HepG2 (cell line): ENCODE results near the gene PSMB9. TPM values are rescaled to one million over a fixed set of nuclear protein-coding genes. Genes with fewer than 3 reads are reported as not detected.
A peak's percentile ranks its signal among the peaks of the same experiment; 100 is the strongest.

Experiments
- ATAC-seq: fragments of 200-7000 bp; cut with Tn5 transposase; 3 replicates; pipeline ENCODE4 v1.9.1; 2020; ENCODE audit warnings: mild to moderate bottlenecking, moderate library complexity
- BruUV-seq: library from RNA; stranded (reverse); fragments of 400-500 nt; replicated peaks from 2 replicates; lab custom pipeline; 2021; lab: Mats Ljungman, UMichigan
- CTCF ChIA-PET: fragments of 300-600 bp; formaldehyde crosslinking; extraction: SDS; loops from one replicate; lab custom pipeline; 2021; ENCODE audit warnings: low total read pairs, inconsistent platforms, low intra/inter-chr PET ratio; lab: Yijun Ruan, JAX
- POLR2A ChIA-PET: fragments of 350-600 bp; sonication (Branson Sonifier 250); formaldehyde crosslinking; loops from one replicate; lab custom pipeline; 2020; ENCODE audit warnings: antibody characterized with exemption, inconsistent platforms; lab: Yijun Ruan, JAX
- DNase-seq: peaks from one replicate; pipeline ENCODE4 v3.0.0-alpha.2; 2015; ENCODE audit warnings: low spot score
- FAIRE-seq: peaks from 3 replicates; lab custom pipeline; 2011; peaks lifted over from hg19 to GRCh38; lab: Jason Lieb, UNC
- H2AFZ ChIP-seq: one replicate; pipeline ENCODE4 v1.6.1; 2011; ENCODE audit warnings: low read length, inconsistent platforms
- H3K27ac ChIP-seq: fragments of 300-600 bp; 3 replicates; pipeline ENCODE4 v1.8.0; 2011; ENCODE audit warnings: mixed run types, mild to moderate bottlenecking, mixed read lengths, low read length, inconsistent platforms; ENCODE audit not compliant: insufficient read depth; ENCODE audit errors: extremely low read length
- H3K27me3 ChIP-seq, 2 experiments: fragments of 200-600 bp in 1 of 2; 2 replicates in 1 of 2; 3 replicates in 1 of 2; pipeline versions ENCODE4 v1.6.0 to v1.8.0; 2011; ENCODE audit warnings: low read length in 2 of 2, mild to moderate bottlenecking in 2 of 2, moderate library complexity in 2 of 2, inconsistent platforms in 1 of 2; ENCODE audit not compliant: insufficient read depth in 2 of 2, control insufficient read depth in 1 of 2
- H3K36me3 ChIP-seq, 2 experiments: fragments of 200-600 bp in 1 of 2; replicated peaks in 1 of 2; 2 replicates in 1 of 2; 3 replicates in 1 of 2; pipeline versions ENCODE4 v1.5.1 to v1.8.0; 2011; ENCODE audit warnings: low read length in 2 of 2, inconsistent platforms in 1 of 2; ENCODE audit not compliant: insufficient read depth in 2 of 2, control insufficient read depth in 1 of 2
- H3K4me1 ChIP-seq: 2 replicates; pipeline ENCODE4 v1.5.1; 2012; ENCODE audit warnings: low read length, inconsistent platforms; ENCODE audit not compliant: insufficient read depth
- H3K4me2 ChIP-seq: 2 replicates; pipeline ENCODE4 v1.6.0; 2011; ENCODE audit warnings: low read depth, low read length, inconsistent platforms
- H3K4me3 ChIP-seq, 3 experiments: fragments of 200-600 bp in 1 of 3; sonication (generic), shearing (Covaris generic) in 1 of 3; replicated peaks in 1 of 3; 2 replicates each; pipeline ENCODE4 v1.5.1; 2011 to 2016; ENCODE audit warnings: low read length in 3 of 3, inconsistent platforms in 2 of 3, low read depth in 2 of 3, mild to moderate bottlenecking in 2 of 3, control low read depth in 1 of 3, mixed read lengths in 1 of 3; ENCODE audit not compliant: insufficient read depth in 1 of 3
- H3K79me2 ChIP-seq: one replicate; pipeline ENCODE4 v1.6.1; 2011; ENCODE audit warnings: low read length, inconsistent platforms; ENCODE audit not compliant: insufficient read depth
- H3K9ac ChIP-seq: 2 replicates; pipeline ENCODE4 v1.6.0; 2011; ENCODE audit warnings: mild to moderate bottlenecking, low read depth, low read length, inconsistent platforms; ENCODE audit not compliant: insufficient read depth
- H3K9me3 ChIP-seq: 2 replicates; pipeline ENCODE4 v1.5.1; 2012; ENCODE audit warnings: mild to moderate bottlenecking, low read length
- H4K20me1 ChIP-seq: 2 replicates; pipeline ENCODE4 v1.6.0; 2011; ENCODE audit warnings: inconsistent platforms, mild to moderate bottlenecking, low read length, moderate library complexity; ENCODE audit not compliant: insufficient read depth
- BCL3 ChIP-seq: sonication (generic); formaldehyde crosslinking; IDR thresholded peaks from 2 replicates; pipeline ENCODE4 v1.5.1; 2020; ENCODE audit warnings: mild to moderate bottlenecking, missing genetic modification reagents, moderate library complexity
- HDAC1 ChIP-seq: sonication (generic); formaldehyde crosslinking; IDR thresholded peaks from 2 replicates; pipeline ENCODE4 v1.5.1; 2020; ENCODE audit warnings: mild to moderate bottlenecking, missing genetic modification reagents
- IKZF1 ChIP-seq: fragments of 450-650 bp; IDR thresholded peaks from 2 replicates; pipeline ENCODE4 v1.7.1; 2016
- NFYB ChIP-seq: sonication (generic); formaldehyde crosslinking; IDR thresholded peaks from 2 replicates; pipeline ENCODE4 v1.4.0; 2020; ENCODE audit warnings: missing genetic modification reagents
- NR2F1 ChIP-seq, 2 experiments: fragments of 450-650 bp in 1 of 2; formaldehyde crosslinking in 1 of 2; IDR thresholded peaks; 2 replicates each; pipeline versions ENCODE4 v1.5.0 to v1.6.1; 2016 to 2020; ENCODE audit warnings: mild to moderate bottlenecking in 1 of 2, missing compliant biosample characterization in 1 of 2, missing genetic modification reagents in 1 of 2, moderate library complexity in 1 of 2
- POGK ChIP-seq: sonication (generic); formaldehyde crosslinking; conservative IDR thresholded peaks from 2 replicates; pipeline ENCODE4 v1.8.0; 2022; ENCODE audit warnings: mild to moderate bottlenecking, moderate library complexity, missing genetic modification reagents
- ZBTB2 ChIP-seq: sonication (generic); formaldehyde crosslinking; IDR thresholded peaks from 2 replicates; pipeline ENCODE4 v1.8.0; 2022; ENCODE audit warnings: low read depth, missing genetic modification reagents
- ZNF687 ChIP-seq: sonication (generic); formaldehyde crosslinking; IDR thresholded peaks from 2 replicates; pipeline ENCODE4 v1.5.1; 2020; ENCODE audit warnings: mild to moderate bottlenecking, missing genetic modification reagents, moderate library complexity
- WGBS: methylation state at CpG from one replicate; pipeline ENCODE4 v1.1.6; 2017; ENCODE audit warnings: low lambda C conversion rate; 5-methylcytosine and 5-hydroxymethylcytosine counted together
- in situ Hi-C: cut with HindIII; loops from 2 replicates; pipeline ENCODE4 v1.10.0; 2017; ENCODE audit warnings: low pct_unique_long_range_greater_than_20kb; ENCODE audit not compliant: extremely low pct_ligation_motif_present
- intact Hi-C: fragments of 100-400 bp; cut with micrococcal nuclease; formaldehyde crosslinking; loops from one replicate; pipeline ENCODE4 v1.10.0; 2022; ENCODE audit not compliant: unreplicated experiment
- polyA plus RNA-seq, 8 experiments: library from polyadenylated mRNA; depleted of rRNA in 3 of 8; stranded (reverse) in 7 of 8; unstranded in 1 of 8; fragments of >200 nt; fragmentation: Illumina TruSeq in 4 of 8; extraction: Trizol in 4 of 8; gene quantifications; 2 replicates each; pipeline versions ENCODE4 v1.2.1 to v1.2.3, GENCODE V29; 2011 to 2016; ENCODE audit warnings: low read depth in 4 of 8, missing spikeins in 1 of 8, mixed read lengths in 1 of 8; ENCODE audit not compliant: insufficient read depth in 1 of 8
- total RNA-seq, 5 experiments: library from RNA; depleted of rRNA; stranded (reverse); fragments of >200 nt; fragmentation: Illumina TruSeq; extraction: Trizol; gene quantifications; 2 replicates each; pipeline ENCODE4 v1.2.3, GENCODE V29; 2016; ENCODE audit warnings: low read depth in 1 of 5
- TF ChIP-seq, protein P1 (sequence below): sonication (generic); formaldehyde crosslinking; IDR thresholded peaks from 2 replicates; pipeline ENCODE4 v1.4.0; 2020; ENCODE audit warnings: mild to moderate bottlenecking, missing genetic modification reagents

The PSMB9 gene
- total and polyA plus RNA-seq, 2 of the 13 experiments (the other 11 are each of a cell fraction or from before 2014, with no cell fraction given) = 15.6 to 16.0 TPM

DNA sequence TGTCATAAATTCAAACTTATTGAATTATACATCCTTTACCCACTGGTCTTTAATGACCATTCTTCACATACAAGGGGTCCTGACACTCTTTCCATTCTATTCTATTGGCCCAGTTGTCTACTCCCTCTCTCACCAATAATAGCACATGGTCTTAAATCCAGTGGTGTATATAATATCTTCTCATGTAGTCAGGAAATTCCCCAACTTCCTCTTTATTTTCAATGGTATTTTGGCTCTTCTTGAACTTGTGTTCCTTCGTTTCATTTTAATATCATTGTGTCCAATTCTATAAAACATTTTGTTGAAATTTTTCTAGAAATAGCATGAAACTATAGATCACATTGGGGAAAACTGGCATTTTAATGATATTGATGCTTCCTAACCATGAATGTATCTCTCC lies 36.8 kb downstream of the PSMB9 start (continued):
- TF ChIP-seq BCL3 = no peak
- TF ChIP-seq, protein P1, sequence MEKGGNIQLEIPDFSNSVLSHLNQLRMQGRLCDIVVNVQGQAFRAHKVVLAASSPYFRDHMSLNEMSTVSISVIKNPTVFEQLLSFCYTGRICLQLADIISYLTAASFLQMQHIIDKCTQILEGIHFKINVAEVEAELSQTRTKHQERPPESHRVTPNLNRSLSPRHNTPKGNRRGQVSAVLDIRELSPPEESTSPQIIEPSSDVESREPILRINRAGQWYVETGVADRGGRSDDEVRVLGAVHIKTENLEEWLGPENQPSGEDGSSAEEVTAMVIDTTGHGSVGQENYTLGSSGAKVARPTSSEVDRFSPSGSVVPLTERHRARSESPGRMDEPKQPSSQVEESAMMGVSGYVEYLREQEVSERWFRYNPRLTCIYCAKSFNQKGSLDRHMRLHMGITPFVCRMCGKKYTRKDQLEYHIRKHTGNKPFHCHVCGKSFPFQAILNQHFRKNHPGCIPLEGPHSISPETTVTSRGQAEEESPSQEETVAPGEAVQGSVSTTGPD (CRISPR knock-in tag) = no peak

GRCh38 chr6:32894085-32895005 lies 40.4 kb downstream of the PSMB9 start:
- no TSS peak for BruUV-seq
- 5% methylated on average over 49 of the region's 61 CpGs for WGBS
- peak; percentile 100 for ATAC-seq
- Histone ChIP-seq H4K20me1 (no peaks in the 10 kb centered on the region), H2AFZ (peak overlapping the region; percentile 83), H3K4me3 (peak overlapping the region; percentile 66 to 90 (median 74)), H3K79me2 (peaks cover 2% of the 10 kb centered on the region), H3K4me2 (peak overlapping the region; percentile 92), H3K27ac (peak overlapping the region; percentile 64), H3K4me1 (peaks cover 25% of the 10 kb centered on the region), H3K27me3 (no peaks in the 10 kb centered on the region; a peak in 1 of 5 replicates), H3K9me3 (no peaks in the 10 kb centered on the region), H3K9ac (peak overlapping the region; percentile 75), H3K36me3 (no peaks in the 10 kb centered on the region)
- POLR2A ChIA-PET = interaction anchor here (0.5 to 2.8 kb wide), 21 partner anchors 9 to 766 kb away, joined by 3 to 106 read pairs (median 6); partner anchors contain the start of genes ATF6B, BRD2, HLA-DMA and PSMB9
- peak; percentile 90 for DNase-seq
- peak; percentile 72 for FAIRE-seq
- CTCF ChIA-PET = no interaction called here
- in situ Hi-C loops = loop anchor here (5.0 kb wide), 1 partner anchor 83 kb away; no protein-coding TSS in a partner anchor
- intact Hi-C loops = loop anchor here (5.0 kb wide), 1 partner anchor 38 kb away; no protein-coding TSS in a partner anchor
- TF ChIP-seq NFYB (CRISPR knock-in tag) = peak; percentile 94
- TF ChIP-seq POGK (CRISPR knock-in tag) = 0 out of 2 replicates have a peak, but pooled peaks have one; percentile 17
- no peak; the same call in 1 of the 2 replicates for TF ChIP-seq ZBTB2 (CRISPR knock-in tag)
- no peak; the same call in 1 of the 2 replicates for TF ChIP-seq HDAC1 (CRISPR knock-in tag)
- TF ChIP-seq IKZF1 = no peak
- peak; percentile 93 for TF ChIP-seq ZNF687 (CRISPR knock-in tag)
- TF ChIP-seq NR2F1 (CRISPR knock-in tag; IDR thresholded peaks at IDR 0.05) = no peak
